ENCODE data around the gene VCAN. TPM values are rescaled to one million over a fixed set of nuclear protein-coding genes. Genes with fewer than 3 reads are reported as not detected.
"Not testable (repeated sequence)": the region's sequence is repeated elsewhere in the genome, so short reads cannot be mapped to it uniquely, and the experiment has no call there.

VCAN gene
- total RNA-seq = 5.7 and 11.9 TPM in 2 replicates

DNA sequence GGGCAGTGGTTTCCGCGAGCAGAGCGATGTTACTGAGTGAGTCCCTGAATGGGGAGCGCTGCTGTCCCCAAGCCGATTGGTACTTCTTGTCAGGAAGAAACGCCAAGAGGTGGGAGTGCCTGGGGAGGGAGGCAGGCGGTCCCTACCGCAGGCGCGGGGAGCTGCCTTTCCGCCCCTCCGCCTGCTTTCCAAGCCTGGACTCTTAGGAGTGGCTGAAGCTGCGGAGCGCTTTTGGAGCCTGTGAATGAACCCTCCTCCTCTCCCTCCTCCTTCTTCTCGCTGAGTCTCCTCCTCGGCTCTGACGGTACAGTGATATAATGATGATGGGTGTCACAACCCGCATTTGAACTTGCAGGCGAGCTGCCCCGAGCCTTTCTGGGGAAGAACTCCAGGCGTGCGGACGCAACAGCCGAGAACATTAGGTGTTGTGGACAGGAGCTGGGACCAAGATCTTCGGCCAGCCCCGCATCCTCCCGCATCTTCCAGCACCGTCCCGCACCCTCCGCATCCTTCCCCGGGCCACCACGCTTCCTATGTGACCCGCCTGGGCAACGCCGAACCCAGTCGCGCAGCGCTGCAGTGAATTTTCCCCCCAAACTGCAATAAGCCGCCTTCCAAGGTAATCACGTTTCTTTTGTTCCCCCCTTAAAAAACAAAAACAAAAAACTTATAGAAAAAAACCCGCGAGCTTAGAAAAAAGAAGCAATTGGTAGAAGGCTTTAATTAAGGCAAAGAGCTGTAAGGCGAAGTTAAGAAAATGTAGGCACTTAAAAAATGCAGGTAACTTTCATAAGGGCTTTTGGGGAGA lies at the start of gene VCAN:
Gene VCAN, plus strand, starts transcription at position 340 of the 808 bp plus-strand sequence. CDS start 11,775 bp downstream, outside the sequence.
- DNase-seq = peak; percentile 12

DNA sequence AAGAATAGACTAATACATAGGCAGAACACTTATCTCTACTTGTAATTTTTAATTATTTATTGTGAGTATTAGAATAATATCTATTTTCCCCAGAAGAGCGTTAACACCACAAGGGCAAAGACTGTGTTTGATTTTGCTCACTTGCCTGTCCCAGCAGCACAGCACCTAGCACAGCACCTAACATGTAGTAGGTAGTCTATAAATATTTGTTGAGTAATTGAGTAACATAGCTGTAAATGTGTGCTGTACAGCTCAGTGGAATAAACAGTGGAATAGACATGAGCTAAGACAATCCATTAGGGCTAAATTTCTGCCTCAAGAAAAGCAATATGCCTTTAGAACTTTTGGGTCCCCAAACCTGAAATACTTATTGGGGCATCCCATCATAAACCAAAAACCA lies 49.3 kb upstream of the VCAN start:
- no peak for DNase-seq

DNA sequence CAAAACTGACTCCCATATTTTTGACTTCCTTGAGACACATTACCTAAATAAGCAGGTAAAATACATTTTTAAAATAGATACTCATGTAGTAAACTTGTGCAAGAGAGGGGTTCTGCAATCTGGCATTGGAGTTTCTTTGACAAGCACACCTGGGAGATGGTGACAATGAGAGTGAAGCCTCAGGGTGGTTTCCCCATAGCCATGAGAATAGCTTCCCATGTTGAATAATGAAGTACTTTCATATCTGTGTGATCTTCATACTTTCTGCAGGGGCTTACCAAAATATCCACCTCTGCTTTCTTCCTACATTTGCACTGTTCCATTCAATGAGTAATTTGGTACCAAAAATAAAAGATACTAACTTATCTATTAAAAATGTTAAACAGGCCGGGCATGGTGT lies 44.7 kb upstream of the VCAN start:
- DNase-seq = no peak

DNA sequence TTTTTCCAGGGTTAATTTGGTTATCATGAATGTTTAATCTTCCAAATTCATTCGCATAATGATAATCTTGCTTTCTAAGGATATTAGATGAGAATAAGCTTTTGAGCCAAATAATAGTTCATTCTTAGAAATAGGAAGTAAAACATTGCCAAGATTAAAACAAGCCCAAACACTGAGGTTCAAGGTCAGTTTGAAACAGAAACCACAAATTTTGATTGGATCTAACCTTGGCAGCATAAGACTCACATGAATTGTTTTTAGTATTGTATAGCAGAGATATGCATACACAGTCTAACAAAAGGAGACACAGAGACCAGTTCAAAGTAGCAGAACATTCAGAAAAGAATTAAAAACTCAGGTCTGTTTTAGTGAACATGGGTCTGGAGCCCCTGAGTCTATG lies 43.4 kb upstream of the VCAN start:
- DNase-seq = no peak

DNA sequence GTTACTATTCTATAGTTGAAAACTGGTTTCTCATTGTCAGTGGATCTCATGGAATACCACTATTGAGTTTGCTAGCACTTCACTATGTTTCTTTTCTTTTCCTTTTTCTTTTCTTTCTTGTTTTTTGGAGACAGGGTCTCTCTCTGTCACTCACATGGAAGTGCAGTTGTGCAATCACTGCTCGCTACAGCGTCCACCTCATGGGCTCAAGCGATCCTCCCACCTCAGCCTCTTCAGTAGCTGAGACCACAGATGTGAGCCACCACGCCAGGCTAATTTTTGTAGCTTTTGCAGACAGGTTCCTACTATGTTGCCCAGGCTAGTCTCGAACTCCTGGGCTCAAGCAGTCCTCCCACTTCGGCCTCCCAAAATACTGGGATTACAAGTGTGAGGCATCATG lies 42.7 kb upstream of the VCAN start:
- DNase-seq = no peak

DNA sequence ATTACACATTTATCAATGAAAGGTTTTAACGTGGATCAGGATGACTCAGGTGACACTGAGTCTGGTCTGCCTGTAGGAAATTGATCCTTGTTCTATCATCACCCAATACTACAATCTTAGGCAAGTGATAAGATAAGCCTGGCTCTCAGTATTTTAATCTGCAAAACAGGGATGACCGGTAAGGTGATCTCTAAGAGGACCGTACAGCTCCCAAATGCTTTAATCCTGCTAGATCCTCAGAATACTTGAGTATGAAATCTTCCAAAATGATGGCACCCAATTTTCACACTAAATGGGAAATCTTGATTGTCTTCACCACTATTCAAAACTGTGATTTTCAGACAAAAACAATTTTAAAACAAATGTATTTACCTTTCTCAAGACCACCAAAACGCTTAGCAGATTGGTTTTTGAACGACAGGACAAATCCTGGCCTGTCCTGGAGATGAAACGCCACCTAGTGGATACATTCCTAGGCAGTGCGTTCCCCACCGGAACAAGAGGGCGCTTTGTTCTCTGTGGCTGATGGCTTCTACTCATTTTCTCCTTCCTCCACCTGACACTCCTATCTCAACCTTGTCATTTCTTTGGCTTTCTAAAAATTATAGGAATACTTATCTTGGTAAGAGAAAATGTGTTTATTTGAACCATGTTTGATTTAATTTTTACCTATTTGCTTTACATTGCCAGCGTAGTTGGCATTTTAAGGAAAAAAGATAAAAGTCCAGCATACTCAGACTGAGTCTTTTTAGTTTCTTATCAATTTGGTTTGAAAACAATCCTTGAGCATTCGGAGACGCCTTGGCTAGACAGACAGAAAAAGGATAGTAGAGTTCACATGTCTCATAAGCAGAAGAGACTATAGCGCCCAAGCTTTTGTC lies 41.2 kb upstream of the VCAN start:
- DNase-seq = peak; percentile 82

DNA sequence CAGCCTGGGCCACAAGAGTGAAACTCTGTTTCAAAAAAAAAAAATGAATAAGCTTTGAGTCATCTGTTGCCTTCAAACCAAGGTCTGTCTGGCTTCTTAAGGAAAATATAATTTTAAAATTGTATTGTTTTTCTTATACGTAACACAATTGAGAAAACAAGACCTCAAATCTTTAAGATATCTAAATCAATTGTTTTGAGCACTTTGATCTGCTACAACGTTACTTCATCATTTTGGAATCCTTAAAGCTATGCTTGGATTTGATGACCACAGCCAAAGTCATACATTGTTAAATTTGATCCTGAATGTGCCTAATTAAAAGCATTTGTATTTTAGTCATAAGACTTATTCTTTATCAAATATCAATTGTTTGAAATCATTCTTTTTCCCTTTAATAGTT lies 37.7 kb upstream of the VCAN start:
- DNase-seq = no peak

DNA sequence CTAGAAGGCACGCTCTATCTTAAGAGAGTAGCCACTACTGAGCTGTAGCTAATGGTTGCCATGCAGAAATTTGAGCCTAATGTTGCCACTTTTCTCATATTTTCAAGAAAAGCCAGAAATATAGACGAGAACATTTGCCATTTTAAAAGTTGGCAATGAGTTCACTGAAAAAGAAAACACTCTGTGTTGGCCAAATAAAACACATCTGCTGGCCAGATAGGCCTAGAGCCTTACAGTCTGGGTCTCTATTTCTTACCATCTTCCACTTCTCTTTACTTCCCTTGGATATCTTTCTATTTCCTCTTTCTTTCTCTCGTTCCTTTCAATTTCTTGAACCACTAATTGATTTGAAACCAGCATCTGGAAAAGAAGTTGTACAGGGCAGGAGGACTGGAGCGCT lies 36.6 kb upstream of the VCAN start:
- no peak for DNase-seq

DNA sequence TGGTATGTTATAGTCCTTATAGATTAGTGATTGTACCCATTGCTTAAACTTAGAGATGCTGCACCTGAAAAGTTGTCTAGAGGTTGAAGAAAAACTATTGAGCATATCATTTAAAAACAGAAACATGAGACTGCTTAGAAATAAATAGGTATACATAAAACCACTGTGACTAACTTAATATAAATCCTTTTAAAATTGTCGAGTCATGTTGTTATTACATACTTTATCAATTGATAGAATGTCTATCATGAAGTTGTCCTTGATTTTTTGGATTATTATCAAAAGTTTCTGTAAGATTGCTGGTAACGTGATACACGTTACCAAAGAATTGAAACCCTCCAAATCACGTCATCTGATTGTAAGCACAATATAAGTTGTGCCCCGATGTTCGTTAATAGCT lies 35.3 kb upstream of the VCAN start:
- no peak for DNase-seq

DNA sequence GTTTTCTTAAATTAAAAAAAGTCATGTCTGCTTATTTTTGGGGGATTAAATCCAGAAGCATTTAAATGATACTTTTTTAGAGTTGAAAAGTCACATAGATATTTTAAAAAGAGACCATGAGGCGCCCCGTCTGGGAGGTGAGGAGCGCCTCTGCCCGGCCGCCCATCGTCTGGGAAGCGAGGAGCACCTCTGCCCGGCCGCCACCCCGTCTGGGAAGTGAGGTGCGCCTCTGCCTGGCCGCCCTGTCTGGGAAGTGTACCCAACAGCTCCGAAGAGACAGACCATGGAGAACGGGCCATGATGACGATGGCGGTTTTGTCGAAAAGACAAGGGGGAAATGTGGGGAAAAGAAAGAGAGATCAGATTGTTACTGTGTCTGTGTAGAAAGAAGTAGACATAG lies 33.8 kb upstream of the VCAN start:
- DNase-seq = not testable (repeated sequence)

DNA sequence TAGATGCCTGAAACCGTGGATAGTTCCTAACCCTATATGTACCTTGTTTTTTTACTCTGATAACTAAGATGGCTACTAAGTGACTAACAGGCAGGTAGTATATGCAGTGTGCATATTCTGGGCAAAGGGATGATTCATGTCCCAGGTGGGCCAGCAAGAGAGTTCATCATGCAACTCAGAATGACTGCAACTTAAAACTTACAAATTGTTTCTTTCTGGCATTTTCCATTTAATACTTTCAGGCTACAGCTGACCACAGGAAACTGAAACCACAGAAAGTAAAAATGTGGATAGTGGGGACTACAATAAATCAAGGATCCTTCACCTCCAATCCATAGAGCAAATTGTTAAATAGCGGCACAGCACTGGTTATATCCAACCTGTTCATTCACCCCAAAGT lies 30.7 kb upstream of the VCAN start:
- no peak for DNase-seq

DNA sequence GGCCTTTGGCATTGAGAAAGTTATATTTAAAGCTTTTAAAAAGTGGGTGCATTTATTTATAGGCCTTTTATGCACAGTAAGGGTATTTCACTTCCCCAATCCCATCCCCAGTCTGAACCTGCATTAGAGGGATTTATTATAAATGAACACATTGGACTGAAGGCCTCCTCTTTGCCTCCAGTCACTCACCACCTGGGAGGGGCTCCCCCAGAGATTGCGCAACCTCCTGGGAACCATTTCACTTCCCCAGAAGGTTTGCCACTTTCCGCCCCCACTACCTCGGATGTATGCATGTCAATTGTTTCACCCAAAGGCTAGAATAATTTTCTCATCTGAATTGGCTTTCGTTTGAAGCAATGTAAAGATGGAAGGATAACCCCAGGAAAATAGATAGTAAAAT lies 29.8 kb upstream of the VCAN start:
- no peak for DNase-seq

DNA sequence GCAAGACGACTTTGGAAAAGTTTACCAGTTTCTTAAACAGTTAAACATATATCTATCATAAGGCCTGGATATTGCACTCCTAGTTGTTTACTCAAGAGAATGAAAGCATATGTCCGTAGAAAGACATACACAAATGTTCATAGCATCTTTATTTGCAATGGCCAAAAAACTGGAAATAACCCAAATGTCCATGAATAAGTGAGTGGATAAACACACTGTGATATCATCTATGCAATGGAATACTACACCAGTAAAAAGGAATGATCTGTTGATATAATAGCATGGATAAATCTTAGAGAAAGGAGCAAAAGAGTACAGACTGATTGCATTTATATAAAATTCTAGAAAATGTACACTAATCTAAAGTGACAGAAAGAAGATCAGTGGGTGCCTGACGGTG lies 28.0 kb upstream of the VCAN start:
- no peak for DNase-seq

DNA sequence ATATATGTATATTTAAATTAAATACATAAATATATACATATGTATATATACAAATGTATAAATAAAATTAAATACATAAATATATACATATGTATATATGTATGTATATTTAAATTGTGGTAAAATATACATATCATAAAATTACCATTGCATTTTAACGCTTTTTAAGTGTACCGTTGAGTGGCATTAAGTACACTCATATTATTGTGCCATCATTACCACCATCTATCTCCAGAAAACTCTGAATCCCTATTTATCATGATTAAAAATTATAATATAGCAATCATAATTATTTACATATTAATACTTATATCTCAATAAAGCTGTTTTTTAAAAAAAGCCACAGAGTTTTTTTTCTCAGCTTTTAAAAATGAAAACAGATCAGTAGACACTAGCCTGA lies 27.1 kb upstream of the VCAN start:
- no peak for DNase-seq

DNA sequence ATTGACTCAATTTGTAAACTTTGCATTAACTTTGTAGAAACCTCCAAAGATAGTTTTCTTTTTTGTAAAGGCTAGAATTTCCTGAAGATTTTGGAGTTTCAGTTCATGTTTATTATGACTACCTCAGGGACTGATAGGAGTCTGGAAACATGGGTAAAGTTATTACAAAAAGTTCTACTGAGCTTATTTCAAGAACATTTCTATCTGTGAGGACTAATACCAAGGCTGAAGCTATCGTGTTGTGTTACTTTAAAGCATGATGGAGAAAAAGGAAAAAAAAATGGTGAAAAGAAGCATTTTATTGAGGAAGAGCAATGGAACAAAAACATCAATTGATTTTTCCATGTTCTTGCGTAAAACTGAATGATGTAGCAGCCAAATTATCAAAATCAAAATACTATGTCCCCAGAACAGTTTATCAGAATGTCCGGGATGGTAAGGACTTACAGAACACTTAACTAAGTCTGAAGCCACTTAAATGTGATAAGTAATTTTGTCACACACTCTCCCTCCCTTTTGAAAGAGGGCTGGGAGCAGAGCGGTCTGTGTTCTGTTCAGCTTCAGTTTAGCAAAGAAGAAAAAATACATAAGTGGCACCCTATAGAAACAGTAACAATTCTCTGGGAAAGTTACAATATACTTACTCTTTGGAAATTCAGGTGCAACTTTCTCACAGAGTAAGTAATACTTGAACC lies 25.1 kb upstream of the VCAN start:
- DNase-seq = no peak

DNA sequence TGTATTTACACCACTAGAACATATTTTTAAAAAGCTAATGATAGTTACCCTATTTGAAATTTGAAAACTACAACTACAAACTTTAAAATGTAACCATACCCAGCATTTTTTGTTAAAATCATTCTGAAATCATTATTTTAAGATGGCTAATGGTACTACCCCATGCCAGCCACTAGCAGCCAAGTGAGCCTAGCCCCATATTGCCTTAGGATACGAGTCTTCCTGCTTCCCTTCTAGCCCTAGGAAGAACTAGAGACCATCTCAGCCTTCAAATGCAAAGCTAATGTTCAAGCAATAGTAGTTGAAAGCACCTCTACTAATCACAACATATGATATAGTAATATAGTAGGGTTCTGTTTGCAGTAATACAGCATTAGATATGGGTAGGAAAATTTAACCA lies 24.0 kb upstream of the VCAN start:
- DNase-seq = no peak

DNA sequence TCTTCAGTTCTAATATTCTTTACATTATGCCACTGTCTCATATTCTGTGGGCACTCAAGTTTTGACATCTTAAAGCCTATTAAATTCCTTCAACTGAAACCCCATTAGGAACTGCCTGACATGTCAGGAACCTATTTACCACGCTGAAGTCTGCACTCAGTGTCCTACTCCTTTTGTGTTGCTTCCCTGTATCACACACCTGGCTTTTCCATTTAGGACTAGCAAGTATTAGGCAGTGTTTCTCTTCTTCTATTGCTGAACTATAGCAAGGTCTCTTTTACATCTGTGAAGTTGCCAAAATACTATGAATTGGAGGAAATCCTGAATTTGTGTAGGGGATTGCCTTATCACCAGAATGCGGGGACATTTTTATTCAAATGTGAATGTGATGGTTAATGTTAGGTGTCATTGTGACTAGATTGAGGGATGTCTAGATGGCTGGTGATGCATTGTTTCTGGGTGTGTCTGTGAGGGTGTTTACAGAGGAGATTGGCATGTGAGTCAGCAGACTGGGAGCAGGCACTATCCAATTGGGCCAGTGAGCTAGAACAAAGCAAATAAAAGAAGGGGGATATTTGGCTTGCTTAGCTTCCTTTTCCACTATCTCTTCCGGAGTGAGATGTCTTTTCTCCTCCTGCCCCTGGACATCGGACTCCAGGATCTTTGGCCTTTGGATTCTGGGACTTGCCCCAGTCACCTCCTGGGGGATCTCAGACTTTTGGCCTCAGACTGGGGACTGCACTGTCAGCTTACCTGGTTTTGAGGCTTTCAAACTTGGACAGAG lies 21.2 kb upstream of the VCAN start:
- peak; percentile 26 for DNase-seq

DNA sequence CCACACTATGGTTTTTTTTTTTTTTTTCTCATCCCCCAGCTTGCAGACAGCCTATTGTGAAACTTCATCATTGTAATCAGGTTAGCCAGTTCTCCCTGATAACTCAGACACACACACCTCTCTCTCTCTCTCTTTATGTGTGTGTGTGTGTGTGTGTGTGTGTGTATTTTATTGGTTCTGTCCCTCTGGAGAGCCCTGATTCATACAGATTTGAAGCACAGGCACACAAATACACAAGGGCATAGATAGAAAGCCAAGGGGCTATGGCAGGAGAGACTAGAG lies 20.6 kb upstream of the VCAN start:
- no peak for DNase-seq

DNA sequence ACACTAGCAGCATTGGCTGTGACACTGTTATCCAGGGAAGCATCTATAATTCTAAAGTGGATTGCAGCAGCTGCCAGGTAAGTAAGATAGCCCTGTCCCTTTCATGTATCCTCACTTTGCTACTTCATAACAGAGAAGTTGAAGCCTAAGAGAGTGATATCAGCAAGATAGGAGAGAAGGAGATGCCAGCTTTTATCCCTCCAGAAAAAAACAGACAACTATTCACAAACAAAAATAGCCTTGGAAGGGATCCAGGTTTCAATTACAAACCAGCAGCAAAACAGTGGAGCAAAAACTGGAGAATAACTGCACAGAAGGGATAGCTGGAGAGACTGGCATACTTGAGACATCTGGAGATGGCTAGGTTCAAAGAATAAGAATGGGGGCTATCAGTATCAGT lies 19.6 kb upstream of the VCAN start:
- DNase-seq = no peak

DNA sequence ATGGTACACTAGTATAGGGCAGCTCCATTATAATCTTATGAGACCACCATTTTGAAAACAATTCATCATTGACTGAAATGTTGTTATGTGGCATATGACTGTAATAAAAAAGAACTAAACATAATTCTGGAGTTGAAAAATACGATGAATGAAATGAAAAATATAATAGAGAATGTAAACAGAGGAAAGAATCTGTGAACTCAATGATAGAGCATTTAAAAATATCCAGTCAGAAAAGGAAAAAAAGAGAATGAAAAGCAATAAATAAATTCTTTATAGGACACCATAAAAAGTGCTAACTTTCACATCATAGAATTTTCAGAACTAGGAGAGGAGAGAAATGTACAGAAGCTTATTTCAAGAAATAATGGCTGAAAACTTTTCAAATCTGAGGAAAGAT lies 17.6 kb upstream of the VCAN start:
- no peak for DNase-seq

DNA sequence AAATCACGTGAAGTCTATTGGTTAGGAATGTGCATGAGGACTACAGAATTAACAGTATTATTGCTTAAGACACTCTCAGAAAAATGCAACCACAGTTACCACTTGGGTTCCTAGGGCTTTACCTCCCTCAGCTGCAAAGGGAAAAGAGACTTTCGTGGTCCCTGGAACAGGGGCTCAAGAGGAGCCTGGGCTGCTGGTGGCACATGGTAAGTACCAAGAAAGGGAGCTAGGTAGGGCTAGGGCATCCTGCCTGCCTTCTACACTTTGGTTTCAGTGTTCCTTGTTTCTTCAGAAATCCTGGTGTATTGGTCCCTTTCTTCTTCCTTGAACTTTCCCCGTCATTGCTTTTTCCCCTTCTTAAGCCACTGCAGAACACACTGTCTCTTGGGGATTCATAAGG lies 7.3 kb upstream of the VCAN start:
- no peak for DNase-seq

DNA sequence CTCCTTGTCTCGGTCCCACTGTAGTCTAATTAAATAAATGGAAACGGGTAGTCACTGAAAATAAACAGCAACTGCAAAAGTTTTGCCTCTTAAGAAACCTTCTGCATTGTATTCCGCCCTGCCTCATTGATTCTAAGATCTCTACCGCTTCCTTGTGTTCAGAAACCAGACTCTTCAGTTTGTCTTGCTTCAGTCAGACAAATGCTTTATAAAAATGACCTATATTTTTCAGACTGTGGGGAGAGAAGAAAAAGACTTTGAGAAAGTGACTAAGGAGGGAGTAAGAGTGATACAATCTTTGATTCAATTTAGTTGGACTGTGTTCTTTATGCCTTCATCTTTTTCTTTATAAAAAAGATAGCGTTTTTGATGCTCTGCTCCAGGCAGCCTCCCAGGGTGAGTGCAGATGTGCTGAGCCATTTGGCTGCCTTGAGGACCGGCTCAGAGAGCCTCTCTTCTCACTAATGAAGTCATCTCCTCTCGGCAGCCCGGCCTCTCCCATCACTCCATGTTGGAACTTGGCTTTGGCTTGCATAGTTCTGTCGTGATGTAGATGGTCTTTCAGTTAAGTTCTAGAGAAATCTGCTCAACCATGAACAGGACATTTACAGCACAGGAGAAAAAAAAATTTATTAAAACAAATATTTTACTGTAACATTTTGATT lies 4.0 kb upstream of the VCAN start:
- DNase-seq = no peak

All from dermis blood vessel endothelial cell (primary cell).